Cardiac fibroblast (primary cell): ENCODE results near the gene IL3.

Experiments
- DNase-seq, 2 donors: peaks; one replicate each; pipeline versions ENCODE4 v3.0.0 to v3.0.0-alpha.2; 2010; ENCODE audit warnings: low read depth in 2 of 2
- H3K4me3 ChIP-seq, 2 donors: replicated peaks in 1 of 2; 1 replicate in 1 of 2; 2 replicates in 1 of 2; pipeline ENCODE4 v1.5.1; 2011; ENCODE audit warnings: low read depth in 2 of 2, low read length in 2 of 2, mild to moderate bottlenecking in 2 of 2, moderate library complexity in 1 of 2
- TF ChIP-seq, protein P1 (sequence below): IDR thresholded peaks from one replicate; pipeline ENCODE4 v1.5.1; 2011; ENCODE audit warnings: low read depth, mild to moderate bottlenecking, low read length, inconsistent platforms

Gene IL3

DNA sequence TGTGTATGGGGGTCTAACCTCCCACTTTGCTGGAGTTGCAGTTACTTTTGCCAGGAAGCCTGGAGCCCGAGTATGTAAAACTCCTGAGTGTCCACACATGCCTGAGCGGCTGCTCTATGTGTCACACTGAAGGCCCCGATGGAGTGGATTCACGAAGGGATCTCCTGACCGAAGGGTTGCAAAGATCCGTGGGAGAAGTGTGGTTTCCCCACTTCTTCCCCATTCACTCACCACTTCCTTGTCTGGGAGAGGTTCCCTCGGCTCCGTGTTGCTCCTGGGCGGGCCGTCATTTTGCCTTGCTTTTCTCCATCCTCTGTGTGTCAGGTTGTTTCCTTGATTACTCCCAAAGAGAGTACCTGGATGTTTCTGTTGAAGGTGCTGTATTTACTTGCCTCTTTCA, 16.2 kb upstream of the IL3 start:
- DNase-seq = no peak
- H3K4me3 ChIP-seq = no peak overlapping the region
- TF ChIP-seq, protein P1, sequence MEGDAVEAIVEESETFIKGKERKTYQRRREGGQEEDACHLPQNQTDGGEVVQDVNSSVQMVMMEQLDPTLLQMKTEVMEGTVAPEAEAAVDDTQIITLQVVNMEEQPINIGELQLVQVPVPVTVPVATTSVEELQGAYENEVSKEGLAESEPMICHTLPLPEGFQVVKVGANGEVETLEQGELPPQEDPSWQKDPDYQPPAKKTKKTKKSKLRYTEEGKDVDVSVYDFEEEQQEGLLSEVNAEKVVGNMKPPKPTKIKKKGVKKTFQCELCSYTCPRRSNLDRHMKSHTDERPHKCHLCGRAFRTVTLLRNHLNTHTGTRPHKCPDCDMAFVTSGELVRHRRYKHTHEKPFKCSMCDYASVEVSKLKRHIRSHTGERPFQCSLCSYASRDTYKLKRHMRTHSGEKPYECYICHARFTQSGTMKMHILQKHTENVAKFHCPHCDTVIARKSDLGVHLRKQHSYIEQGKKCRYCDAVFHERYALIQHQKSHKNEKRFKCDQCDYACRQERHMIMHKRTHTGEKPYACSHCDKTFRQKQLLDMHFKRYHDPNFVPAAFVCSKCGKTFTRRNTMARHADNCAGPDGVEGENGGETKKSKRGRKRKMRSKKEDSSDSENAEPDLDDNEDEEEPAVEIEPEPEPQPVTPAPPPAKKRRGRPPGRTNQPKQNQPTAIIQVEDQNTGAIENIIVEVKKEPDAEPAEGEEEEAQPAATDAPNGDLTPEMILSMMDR = no peak

GRCh38 chr5:132046880-132047299, 13.6 kb upstream of the IL3 start:
- H3K4me3 ChIP-seq = no peak overlapping the region
- no peak for DNase-seq
- TF ChIP-seq, protein P1 = no peak

DNA sequence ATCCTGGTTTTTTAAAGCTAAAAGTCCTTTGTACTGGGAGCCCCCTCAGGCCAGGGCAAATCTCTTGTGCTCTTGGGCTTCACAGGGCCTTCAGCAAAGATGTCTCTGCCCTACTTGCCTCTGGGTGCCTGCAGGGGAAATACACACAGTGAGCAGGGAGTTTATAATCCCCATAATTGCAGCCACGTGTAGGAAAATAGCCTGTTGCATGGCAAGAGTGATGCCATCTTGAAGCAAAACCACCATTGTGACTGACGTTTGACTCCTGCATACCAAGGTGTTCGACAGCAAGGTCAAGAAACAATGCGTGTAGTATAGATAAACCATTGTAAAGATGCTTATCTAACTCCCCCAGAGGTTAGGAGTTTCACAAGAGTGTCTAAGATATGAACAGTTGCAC, 11.4 kb upstream of the IL3 start:
- DNase-seq = no peak
- H3K4me3 ChIP-seq = no peak overlapping the region
- TF ChIP-seq, protein P1 = no peak

DNA sequence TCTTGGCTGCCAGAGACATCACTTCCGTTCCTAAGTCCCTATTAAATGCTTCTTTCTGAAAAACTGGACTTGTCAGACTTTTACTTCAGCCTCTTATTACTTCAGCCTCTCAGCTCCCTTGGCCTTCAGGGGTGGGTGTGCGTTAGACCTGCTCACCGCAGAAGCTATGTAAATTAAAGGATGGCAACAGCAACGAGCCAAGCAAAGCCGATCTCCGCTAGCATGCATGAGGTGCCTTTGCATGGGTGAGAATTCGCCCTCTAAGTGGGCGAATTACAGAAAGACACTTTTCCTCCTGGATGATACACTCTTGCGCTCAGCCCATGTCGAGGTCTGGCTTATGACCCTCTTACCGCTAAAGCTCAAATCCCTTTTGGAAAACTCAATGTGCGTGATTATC, 10.9 kb upstream of the IL3 start:
- no peak for DNase-seq
- TF ChIP-seq, protein P1 = no peak
- H3K4me3 ChIP-seq = no peak overlapping the region

DNA sequence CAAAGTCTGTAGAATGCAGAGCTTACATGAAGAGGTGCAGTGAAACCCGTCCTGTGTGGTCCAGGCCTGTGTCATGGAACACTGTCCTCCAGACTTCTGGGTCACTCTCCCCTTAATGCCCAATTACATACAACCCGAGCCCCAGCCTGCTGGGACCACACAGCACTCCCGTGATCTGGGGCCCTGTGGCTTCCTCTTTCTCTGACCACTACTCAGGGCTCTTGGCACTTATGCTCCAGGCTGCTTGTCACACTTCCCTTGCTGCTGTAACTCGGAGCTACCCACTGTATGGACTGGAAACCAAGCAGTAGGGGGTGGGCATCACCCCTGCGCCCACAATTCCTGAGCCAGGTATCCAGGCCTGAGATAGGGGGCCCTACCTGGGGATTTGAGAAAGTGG, 10.3 kb upstream of the IL3 start:
- no peak overlapping the region for H3K4me3 ChIP-seq
- TF ChIP-seq, protein P1 = no peak
- DNase-seq = no peak

DNA sequence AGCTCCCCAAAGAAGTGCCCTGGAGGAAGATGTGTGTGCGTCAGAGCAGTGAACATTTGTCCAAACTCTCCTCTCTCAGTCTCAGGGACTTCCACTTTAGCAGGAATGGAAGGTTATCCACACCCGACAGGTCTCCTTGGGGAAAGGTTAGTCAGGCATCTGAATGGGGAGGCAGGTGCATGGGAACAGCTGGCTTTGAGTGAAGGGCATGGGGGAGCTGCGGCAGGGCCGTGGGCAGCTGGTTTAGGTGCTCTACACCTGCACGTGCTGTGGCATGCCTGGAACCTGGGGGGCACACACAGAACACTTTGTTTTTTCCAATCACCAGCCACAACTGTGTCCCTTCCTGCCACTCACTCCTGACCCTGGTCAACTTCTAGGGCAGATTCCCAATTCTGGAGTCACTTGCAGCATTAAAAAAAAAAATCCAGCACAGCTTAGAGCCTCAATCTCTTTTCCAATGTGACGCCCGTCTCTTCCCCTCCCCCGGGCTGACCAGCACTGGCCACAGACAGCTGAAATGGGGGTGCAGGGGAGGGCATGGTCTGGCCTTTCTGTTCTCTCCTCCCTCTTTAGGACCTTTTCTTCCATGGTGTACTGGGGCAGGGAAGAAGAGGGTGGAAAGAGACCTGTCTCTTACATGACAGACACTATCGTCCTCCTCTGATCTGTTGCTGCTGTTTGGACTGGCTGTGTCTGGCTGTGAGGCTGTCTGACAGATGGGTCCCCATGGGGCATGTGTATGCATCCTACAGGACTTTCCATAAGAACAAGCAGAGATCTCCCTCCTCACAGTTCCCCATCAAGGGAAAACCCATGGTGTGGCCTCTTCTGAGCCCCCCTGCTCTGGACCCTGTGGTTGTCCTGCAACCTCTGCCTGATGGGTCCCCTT, 9.5 kb upstream of the IL3 start:
- TF ChIP-seq, protein P1 = no peak
- no peak for DNase-seq
- no peak overlapping the region for H3K4me3 ChIP-seq
